ENCODE results near the gene PGM2L1.
A peak's percentile ranks its signal among the peaks of the same experiment; 100 is the strongest.

PGM2L1 gene

DNA sequence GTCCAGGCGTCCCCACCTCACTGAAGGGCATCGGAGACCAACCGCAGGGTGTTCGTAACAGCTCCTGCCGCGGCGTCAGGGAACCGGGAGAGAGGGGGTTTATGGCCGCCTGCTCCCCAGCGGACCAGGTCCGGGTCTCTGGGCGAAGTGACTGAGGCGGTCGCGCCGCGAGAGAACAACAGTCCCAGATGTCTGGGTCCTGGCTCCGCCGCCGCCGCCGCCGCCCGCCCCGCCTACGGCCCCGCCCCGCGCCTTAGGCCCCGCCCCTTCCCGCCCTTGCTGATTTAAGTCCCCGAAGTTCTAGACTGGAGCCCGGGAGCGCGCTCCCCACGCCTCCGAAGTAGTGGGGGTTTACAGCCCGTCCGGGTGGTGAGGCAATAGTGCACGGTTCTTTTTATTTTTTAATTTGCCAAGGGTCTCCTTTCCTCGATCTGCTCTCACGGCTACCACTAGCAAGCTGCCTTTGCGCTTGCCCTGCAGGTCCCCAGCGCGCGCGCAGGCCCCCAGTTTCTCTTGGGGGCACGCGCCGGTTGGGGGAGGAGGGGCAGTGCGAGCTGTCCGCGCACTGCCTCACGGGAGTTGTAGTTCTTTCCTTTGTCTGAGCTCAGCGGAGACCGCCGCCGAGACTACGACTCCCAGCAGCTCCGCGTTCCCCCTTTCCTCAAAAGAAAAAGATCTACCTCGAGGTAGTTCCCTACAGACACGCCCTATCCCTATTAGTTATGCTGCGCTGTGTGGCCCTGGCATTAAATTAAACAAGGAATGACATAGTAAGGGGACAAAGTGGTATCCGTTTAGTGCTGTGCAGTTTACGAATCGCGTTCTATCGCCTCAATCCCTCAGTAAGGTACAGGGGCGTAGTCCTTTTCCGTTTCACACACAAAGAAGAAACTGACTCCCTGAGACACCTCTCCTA, at the start of gene PGM2L1:
Gene PGM2L1 (minus strand): TSS at position 190 of the 916 bp plus-strand sequence. CDS start 272 bp downstream, outside the sequence.
- peak within 1 kb of the TSS; percentile 91 for H3K4me3 ChIP-seq (ENCODE audit: low read length)
- no peak for TF ChIP-seq CTCF (conservative IDR thresholded peaks at IDR 0.05; ENCODE audit: low read depth, low read length)

DNA sequence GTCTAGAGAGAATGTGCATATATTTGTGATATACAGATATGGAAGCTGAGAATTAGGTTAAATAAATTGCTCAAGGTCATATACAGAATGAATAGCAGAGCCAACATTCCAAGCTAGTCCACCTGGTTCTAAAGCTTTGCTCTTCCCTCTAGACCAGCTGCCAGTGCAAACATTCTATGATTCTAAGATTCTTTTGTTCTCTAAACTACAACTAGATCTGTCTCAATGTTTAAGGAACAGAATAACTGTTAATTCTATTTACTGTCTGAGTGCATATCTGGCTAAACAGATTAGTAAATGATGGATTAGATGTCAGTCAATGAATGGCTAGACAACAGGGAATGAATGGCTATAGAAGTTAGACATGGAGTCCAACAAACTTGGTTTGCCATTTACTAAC, 49.5 kb upstream of the PGM2L1 start:
- H3K4me3 ChIP-seq (ENCODE audit: low read length) = no peak overlapping the region
- no peak for TF ChIP-seq CTCF (conservative IDR thresholded peaks at IDR 0.05; ENCODE audit: low read depth, low read length)
- no peak for DNase-seq (ENCODE audit: low read depth)

More for the DNA sequence above, at the start of gene PGM2L1:
- DNase-seq (ENCODE audit: low read depth) = peak; percentile 71

GRCh38 chr11:74446532-74446938, 48.3 kb upstream of the PGM2L1 start:
- DNase-seq (ENCODE audit: low read depth) = no peak
- no peak for TF ChIP-seq CTCF (conservative IDR thresholded peaks at IDR 0.05; ENCODE audit: low read depth, low read length)

GRCh38 chr11:74444173-74444826, 46.1 kb upstream of the PGM2L1 start:
- no peak for TF ChIP-seq CTCF (conservative IDR thresholded peaks at IDR 0.05; ENCODE audit: low read depth, low read length)
- DNase-seq (ENCODE audit: low read depth) = no peak
- H3K4me3 ChIP-seq (ENCODE audit: low read length) = no peak overlapping the region

More at GRCh38 chr11:74446532-74446938, 48.3 kb upstream of the PGM2L1 start:
- no peak overlapping the region for H3K4me3 ChIP-seq (ENCODE audit: low read length)

GRCh38 chr11:74443071-74443864, 45.0 kb upstream of the PGM2L1 start:
- DNase-seq (ENCODE audit: low read depth) = no peak

GRCh38 chr11:74442636-74443035, 44.4 kb upstream of the PGM2L1 start:
- H3K4me3 ChIP-seq (ENCODE audit: low read length) = no peak overlapping the region
- TF ChIP-seq CTCF (conservative IDR thresholded peaks at IDR 0.05; ENCODE audit: low read depth, low read length) = no peak
- DNase-seq (ENCODE audit: low read depth) = no peak

More at GRCh38 chr11:74443071-74443864, 45.0 kb upstream of the PGM2L1 start:
- no peak overlapping the region for H3K4me3 ChIP-seq (ENCODE audit: low read length)
- TF ChIP-seq CTCF (conservative IDR thresholded peaks at IDR 0.05; ENCODE audit: low read depth, low read length) = peak; percentile 29
